MCF 10A (cell line): Measurements from ENCODE around the gene RALGAPA1. TPM values are rescaled to one million over a fixed set of nuclear protein-coding genes. Genes with fewer than 3 reads are reported as not detected.

Experiments used
- BruUV-seq: library from RNA; stranded (reverse); fragments of 400-500 nt; replicated peaks from 2 replicates; lab custom pipeline; 2021; lab: Mats Ljungman, UMichigan
- CTCF ChIA-PET: fragments of 300-600 bp; sonication (Branson Sonifier 250); formaldehyde crosslinking; extraction: SDS; loops from one replicate; lab custom pipeline; 2021; ENCODE audit warnings: antibody characterized with exemption, inconsistent platforms; lab: Yijun Ruan, JAX
- POLR2A ChIA-PET: fragments of 300-600, 350-650 bp; sonication (Branson Sonifier 250); formaldehyde crosslinking; extraction: SDS; loops from one replicate; lab custom pipeline; 2020; ENCODE audit warnings: antibody characterized with exemption, inconsistent platforms; lab: Yijun Ruan, JAX
- DNase-seq: peaks from one replicate; pipeline ENCODE4 v3.0.0-alpha.2; 2018; ENCODE audit not compliant: unreplicated experiment
- H3K27ac Mint-ChIP-seq: one replicate; pipeline ENCODE4 v1.8.0; 2022; ENCODE audit warnings: mild to moderate bottlenecking, low read depth, mixed read lengths; ENCODE audit not compliant: unreplicated experiment
- H3K27me3 Mint-ChIP-seq: one replicate; pipeline ENCODE4 v1.8.0; 2022; ENCODE audit warnings: mixed read lengths; ENCODE audit not compliant: insufficient read depth, unreplicated experiment
- H3K36me3 Mint-ChIP-seq: one replicate; pipeline ENCODE4 v1.8.0; 2022; ENCODE audit warnings: mild to moderate bottlenecking, moderate library complexity, mixed read lengths; ENCODE audit not compliant: insufficient read depth, unreplicated experiment
- H3K4me1 Mint-ChIP-seq: one replicate; pipeline ENCODE4 v1.8.0; 2022; ENCODE audit warnings: mixed read lengths; ENCODE audit not compliant: insufficient read depth, unreplicated experiment
- H3K4me3 Mint-ChIP-seq: one replicate; pipeline ENCODE4 v1.8.0; 2022; ENCODE audit warnings: mild to moderate bottlenecking, moderate library complexity, mixed read lengths; ENCODE audit not compliant: unreplicated experiment
- H3K9me3 Mint-ChIP-seq: one replicate; pipeline ENCODE4 v1.8.0; 2022; ENCODE audit warnings: mixed read lengths; ENCODE audit not compliant: unreplicated experiment
- intact Hi-C: fragments of 100-400 bp; cut with micrococcal nuclease; formaldehyde crosslinking; loops from 2 replicates; pipeline ENCODE4 v1.14.1; 2022
- total RNA-seq: library from RNA; stranded (reverse); gene quantifications from 2 replicates; pipeline ENCODE4 v1.2.3, GENCODE V29; 2022
- TF ChIP-seq, protein P1 (sequence below): fragments of 200-600 bp; IDR thresholded peaks from one replicate; pipeline ENCODE4 v1.8.0; 2022; ENCODE audit warnings: antibody characterized with exemption, mild to moderate bottlenecking; ENCODE audit not compliant: unreplicated experiment

The RALGAPA1 gene
- total RNA-seq, 1 experiment from 2014 or later = 52.3 TPM

DNA sequence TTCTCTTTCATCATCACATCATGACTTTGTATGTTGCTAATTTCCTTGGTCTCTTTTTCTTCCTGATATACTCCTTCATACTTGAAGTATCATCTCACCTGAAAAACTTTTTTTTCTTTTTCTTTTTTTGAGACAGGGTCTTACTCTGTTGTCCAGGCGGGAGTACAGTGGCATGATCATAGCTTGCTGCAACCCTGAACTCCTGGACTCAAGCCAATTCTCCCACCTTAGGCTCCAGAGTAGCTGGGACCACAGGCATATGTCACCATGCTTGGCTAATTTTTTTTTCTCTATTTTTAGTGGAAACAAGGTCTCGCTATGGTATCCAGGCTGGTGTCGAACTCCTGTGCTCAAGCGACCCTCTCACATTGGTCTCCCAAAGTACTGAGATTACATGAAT lies 107.6 kb downstream of the RALGAPA1 start:
- DNase-seq = no peak
- intact Hi-C loops = no loop called here
- H3K36me3 Mint-ChIP-seq = peaks cover 26% of the 10 kb centered on the region
- ChIA-PET POLR2A (interaction anchor here (0.6 to 0.7 kb wide), 2 partner anchors 462 to 1360 kb away, joined by 3 read pairs; no protein-coding TSS in a partner anchor), CTCF (no interaction called here)
- TF ChIP-seq, protein P1, sequence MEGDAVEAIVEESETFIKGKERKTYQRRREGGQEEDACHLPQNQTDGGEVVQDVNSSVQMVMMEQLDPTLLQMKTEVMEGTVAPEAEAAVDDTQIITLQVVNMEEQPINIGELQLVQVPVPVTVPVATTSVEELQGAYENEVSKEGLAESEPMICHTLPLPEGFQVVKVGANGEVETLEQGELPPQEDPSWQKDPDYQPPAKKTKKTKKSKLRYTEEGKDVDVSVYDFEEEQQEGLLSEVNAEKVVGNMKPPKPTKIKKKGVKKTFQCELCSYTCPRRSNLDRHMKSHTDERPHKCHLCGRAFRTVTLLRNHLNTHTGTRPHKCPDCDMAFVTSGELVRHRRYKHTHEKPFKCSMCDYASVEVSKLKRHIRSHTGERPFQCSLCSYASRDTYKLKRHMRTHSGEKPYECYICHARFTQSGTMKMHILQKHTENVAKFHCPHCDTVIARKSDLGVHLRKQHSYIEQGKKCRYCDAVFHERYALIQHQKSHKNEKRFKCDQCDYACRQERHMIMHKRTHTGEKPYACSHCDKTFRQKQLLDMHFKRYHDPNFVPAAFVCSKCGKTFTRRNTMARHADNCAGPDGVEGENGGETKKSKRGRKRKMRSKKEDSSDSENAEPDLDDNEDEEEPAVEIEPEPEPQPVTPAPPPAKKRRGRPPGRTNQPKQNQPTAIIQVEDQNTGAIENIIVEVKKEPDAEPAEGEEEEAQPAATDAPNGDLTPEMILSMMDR = no peak
- no TSS peak for BruUV-seq
- no peak overlapping the region for H3K4me3 Mint-ChIP-seq
- H3K9me3 Mint-ChIP-seq = no peaks in the 10 kb centered on the region
- no peaks in the 10 kb centered on the region for H3K27me3 Mint-ChIP-seq
- no peaks in the 10 kb centered on the region for H3K4me1 Mint-ChIP-seq
- no peak overlapping the region for H3K27ac Mint-ChIP-seq

DNA sequence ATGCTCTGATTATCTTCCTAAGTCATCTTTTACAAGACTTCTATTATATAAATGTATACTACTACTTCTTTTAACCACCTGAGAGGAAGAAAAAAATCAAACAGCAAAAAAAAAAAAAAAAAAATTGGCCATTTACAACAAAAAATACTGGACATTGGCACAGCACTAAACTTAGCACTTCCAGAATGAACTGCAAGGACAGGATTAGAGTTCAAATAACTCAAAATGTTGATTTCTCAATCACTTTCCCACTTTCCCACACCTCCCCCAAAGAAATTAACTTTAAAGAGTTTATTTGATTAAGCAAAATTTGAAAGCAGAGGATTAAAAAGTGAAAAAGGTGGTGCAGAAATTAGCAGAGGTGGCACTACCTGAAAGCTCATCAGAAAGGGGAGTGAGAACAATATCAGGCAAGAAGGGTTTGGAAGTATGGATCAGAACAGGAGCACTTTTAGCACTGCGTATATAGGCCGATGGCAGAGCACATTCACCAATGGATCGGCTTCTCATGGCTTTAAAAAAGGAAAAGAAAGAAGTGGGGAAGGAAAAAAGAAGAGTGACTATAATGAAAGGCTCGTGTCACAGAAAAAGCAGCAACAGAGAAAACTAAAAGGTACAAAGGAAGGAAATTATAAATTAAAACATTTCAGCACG lies 109.2 kb downstream of the RALGAPA1 start:
- no peak for DNase-seq
- H3K9me3 Mint-ChIP-seq = no peaks in the 10 kb centered on the region
- H3K36me3 Mint-ChIP-seq = peaks cover 13% of the 10 kb centered on the region
- H3K27me3 Mint-ChIP-seq = no peaks in the 10 kb centered on the region
- CTCF ChIA-PET = no interaction called here
- POLR2A ChIA-PET = interaction anchor here (0.6 to 0.9 kb wide), 4 partner anchors 11 to 238 kb away, joined by 3 read pairs; partner anchors contain the start of gene BRMS1L
- BruUV-seq = no TSS peak
- no peaks in the 10 kb centered on the region for H3K4me1 Mint-ChIP-seq
- TF ChIP-seq, protein P1 = no peak
- no peak overlapping the region for H3K27ac Mint-ChIP-seq
- intact Hi-C loops = no loop called here
- H3K4me3 Mint-ChIP-seq = no peak overlapping the region

- Mint-ChIP-seq H3K36me3 (peaks cover 13% of the 10 kb centered on the region), H3K9me3 (no peaks in the 10 kb centered on the region), H3K4me1 (no peaks in the 10 kb centered on the region), H3K27me3 (no peaks in the 10 kb centered on the region), H3K27ac (no peak overlapping the region), H3K4me3 (no peak overlapping the region)
- BruUV-seq = no TSS peak
- intact Hi-C loops = no loop called here
- CTCF ChIA-PET = interaction anchor here (0.7 kb wide), 1 partner anchor 9 kb away, joined by 3 read pairs; no protein-coding TSS in a partner anchor
- TF ChIP-seq, protein P1 = no peak
- POLR2A ChIA-PET = interaction anchor here (1.0 kb wide), 1 partner anchor 9 kb away, joined by 3 read pairs; no protein-coding TSS in a partner anchor
- DNase-seq = no peak
Observed at GRCh38 chr14:35696575-35696974, 112.5 kb downstream of the RALGAPA1 start.

- POLR2A ChIA-PET = interaction anchor here (1.0 kb wide), 1 partner anchor 9 kb away, joined by 3 read pairs; no protein-coding TSS in a partner anchor
- Mint-ChIP-seq H3K4me3 (no peak overlapping the region), H3K27ac (no peak overlapping the region), H3K9me3 (no peaks in the 10 kb centered on the region), H3K36me3 (peaks cover 13% of the 10 kb centered on the region), H3K4me1 (no peaks in the 10 kb centered on the region), H3K27me3 (no peaks in the 10 kb centered on the region)
- TF ChIP-seq, protein P1 = no peak
- CTCF ChIA-PET = interaction anchor here (0.7 to 1.2 kb wide), 2 partner anchors 9 kb away, joined by 3 to 6 read pairs; no protein-coding TSS in a partner anchor
- no TSS peak for BruUV-seq
- intact Hi-C loops = no loop called here
- no peak for DNase-seq
Observed at GRCh38 chr14:35696119-35696518, 113.0 kb downstream of the RALGAPA1 start.
